CD4-positive, alpha-beta T cell treated with Interferon alpha-2 for 1 hour (primary cell): ENCODE results near the gene CSPG4.
"Not testable (repeated sequence)": the region's sequence is repeated elsewhere in the genome, so short reads cannot be mapped to it uniquely, and the experiment has no call there.

ENCODE experiments used
- DNase-seq, 2 donors: peaks; one replicate each; pipeline ENCODE4 v3.0.0-alpha.2; 2020 to 2022

Gene CSPG4

DNA sequence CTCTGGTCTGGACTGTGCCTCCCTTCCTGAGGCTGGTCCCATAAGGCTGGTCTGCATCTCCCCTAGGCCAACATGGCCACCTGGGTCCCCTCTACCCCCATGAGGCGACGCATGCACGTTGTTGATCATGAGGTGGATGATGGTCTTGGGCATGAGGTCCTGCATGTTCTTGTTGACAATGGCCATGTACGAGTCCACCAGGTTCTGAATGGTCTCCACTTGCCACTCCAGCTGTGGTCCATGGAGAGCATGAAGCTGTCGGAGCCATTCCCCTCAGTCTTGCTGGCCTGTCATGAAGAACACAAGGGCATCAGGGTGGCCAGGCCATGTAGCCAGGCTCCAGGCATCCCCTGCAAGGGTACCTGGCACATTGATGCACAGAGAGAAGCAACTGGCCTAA, 27.1 kb upstream of the CSPG4 start:
- DNase-seq: no peak

DNA sequence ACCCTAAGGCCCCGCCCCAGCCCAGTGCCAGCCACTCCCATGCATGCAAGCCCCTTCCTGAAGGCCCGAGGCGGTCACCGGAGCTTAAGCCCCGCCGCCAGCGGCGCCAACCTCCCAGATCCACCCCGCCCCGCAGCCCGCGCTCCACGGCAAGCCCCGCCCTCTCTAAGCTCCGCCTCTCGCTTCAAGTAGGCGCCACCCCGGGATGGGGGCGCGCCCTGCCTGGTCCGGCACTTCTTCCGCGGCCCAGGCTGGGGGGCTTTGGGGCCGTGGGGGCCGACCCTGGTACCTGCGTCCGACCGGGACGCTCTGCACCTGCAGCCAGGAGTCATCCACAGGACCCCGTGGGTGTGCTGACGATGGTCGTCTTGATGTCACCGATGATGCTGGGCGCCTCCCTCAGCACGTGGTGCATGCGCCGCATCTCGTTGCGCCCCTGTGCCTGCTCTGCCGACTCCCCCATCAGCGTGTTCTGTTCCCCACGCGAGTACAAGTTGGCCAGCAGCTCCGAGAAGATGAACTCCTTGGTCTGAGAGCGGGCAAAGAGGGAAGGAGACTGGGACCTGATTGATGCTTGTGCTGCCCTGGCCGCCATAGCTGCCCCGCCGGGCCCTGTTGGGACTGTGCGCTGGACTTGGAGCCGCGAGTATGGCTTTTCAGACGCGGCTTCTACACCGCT, 26.1 kb upstream of the CSPG4 start:
- peak; percentile 92 to 93 for DNase-seq

DNA sequence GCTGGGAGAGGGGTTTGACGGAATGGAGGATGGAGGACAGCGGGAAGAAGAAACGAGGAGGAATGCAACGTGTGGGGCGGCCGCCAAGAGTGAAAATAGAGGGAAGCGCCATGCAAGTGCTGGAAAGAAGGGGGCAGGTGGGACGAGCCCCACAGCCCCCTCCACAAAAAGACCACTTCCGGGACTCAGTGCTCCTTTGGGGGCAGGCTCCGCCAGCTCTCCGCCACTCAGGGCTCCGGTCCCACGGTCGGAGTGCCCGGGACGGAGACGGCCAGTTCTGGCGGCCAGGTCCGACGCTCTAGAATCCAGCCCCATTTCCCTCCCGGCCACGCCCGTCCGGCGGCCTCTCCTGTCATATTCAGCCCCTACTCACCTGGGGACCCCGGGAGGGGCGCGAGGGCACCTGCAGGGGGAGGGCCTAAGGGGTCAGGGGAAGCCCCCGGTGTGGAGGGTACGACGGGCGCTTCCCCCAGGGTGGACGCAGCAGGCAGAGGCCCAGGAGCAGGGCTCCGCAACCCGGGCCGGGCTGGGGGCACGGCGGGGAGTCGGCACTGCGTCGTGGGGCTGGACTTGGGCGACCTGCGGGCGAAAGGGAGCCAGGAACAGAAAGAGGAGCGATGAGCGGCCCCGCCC, 25.5 kb upstream of the CSPG4 start:
- DNase-seq: no peak

DNA sequence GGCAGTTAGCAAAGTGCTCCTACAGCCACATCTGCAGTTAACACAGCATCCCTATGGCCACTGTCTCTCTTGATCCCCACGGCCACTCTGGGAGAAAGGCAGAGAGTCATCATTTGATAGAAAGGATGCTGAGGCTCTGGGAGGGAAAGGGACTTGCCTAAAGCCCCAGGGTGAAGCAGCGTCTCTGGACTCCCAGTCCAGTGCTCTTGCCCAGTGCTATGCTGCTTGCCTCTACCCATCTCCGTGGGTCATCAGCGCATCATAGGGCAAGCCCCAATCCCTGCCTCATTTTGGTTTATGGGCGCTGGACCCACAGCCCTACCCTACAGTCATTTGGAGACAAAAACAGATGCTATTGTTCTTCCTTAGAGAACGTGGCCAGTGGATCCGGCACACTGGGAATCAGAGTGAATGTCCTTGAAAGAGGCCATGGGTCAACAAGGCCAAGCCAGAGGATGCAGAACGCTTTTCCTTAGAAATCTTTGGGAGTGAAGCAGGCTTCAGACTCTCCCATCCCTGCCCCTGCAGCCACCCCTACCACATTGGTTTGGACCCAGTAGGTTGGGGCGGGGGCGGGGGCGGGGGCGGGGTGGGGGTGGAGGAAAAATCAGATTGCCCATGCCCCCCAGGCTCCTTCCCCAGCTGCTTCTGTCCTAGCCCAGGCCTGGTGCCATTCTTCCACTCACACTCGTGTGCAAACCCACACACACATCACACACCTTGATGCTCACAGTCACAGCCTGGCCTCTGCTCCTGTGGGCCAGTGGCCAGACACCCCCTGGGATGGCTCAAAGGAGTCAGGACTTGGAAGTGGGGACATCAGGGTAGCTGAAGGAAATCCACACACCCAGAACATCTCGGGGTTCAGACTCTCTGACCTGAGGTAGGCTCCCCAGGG, 24.7 kb upstream of the CSPG4 start:
- not testable (repeated sequence) for DNase-seq

DNA sequence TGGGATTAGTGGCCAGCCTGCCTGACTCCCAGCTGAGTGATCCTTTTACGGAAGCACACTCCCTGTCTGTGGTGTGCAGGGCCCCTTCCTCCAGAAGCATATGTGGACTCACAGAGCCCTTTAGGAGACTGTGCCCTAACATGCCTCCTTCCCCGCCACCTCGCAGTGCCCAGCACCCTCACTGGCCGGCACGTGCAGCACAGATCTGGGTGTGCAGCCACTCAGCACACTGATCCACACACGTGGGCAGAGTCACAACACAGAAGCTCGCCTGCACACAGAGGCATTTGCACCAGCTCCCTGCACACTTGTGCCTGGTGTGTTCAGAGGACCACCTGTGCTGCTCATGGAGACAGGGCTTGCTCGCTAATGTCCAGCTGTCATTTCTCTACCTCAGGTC, 23.6 kb upstream of the CSPG4 start:
- DNase-seq: no peak

DNA sequence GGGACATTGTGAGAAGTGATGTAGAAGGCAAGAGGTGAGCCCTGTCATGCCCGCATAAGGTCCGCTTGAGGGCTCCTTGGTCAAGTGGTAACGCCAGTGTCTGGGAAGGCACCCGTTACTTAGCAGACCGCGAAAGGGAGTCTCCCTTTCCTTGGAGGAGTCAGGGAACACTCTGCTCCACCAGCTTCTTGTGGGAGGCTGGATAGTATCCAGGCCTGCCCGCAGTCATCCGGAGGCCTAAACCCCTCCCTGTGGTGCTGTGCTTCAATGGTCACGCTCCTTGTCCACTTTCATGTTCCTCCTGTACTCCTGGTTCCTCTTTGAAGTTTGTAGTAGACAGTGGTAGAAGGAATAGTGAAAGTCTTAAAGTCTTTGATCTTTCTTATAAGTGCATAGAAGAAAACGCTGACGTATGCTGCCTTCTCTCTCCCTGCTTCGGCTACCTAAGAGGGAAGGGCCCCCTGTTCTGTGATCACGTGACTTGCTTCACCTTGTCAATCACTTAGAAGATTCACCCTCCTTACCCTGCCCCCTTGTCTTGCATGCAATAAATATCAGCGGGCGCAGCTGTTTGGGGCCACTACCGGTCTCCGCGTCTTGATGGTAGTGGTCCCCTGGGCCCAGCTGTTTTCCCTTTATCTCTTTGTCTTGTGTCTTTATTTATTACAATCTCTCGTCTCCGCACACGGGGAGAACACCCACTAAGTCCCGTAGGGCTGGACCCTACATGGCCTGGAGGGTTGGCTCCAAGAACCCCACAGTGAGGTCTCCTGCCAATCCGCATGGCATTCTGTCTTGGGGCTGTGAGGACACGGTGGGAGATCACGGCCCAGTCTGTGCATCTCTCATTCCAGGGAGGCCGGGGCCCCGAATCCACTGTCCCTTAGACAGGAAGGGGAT, 22.5 kb upstream of the CSPG4 start:
- DNase-seq: not testable (repeated sequence)

DNA sequence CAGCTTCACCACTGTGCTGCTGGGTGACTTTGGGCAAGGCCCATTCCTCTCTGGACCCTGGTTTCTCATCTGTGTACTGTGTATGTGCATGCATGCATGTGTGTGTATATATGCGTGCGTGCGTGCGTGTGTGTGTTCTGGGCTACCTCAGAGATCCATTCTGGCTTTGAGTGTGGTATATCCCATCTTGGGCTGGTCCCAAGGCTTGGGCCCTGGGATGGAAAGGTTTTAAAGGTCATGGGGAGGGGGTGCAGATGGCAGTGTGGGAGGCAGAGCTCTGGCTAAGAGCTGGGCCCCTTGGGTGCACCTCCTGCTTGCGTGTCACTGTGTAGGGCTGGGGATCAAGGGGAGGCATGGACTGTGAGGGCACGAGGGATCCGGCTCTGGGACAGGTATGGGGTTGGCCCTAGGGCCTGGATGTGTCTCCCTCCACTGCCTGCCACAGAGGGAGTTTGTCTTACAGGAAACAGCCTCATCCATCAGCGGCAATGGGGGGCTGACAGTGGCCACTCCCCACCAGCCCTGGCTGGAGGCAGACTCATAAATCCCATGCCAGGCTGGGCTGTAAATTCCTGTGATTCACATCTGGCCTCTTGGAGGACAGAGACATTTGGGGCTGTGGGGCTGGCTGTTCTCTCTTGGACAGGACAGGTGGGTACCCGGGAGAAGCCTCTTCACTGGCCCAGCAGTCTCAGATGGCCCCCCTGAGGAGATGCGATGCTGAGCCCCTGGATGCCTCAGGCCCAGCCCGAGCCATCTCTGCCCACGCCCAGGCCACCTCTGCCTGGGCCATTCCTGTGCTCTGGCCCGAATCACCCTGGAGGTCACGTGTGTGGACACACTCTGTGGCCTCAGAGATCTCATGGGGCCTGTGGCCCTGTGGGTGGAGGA, 21.4 kb upstream of the CSPG4 start:
- no peak for DNase-seq

DNA sequence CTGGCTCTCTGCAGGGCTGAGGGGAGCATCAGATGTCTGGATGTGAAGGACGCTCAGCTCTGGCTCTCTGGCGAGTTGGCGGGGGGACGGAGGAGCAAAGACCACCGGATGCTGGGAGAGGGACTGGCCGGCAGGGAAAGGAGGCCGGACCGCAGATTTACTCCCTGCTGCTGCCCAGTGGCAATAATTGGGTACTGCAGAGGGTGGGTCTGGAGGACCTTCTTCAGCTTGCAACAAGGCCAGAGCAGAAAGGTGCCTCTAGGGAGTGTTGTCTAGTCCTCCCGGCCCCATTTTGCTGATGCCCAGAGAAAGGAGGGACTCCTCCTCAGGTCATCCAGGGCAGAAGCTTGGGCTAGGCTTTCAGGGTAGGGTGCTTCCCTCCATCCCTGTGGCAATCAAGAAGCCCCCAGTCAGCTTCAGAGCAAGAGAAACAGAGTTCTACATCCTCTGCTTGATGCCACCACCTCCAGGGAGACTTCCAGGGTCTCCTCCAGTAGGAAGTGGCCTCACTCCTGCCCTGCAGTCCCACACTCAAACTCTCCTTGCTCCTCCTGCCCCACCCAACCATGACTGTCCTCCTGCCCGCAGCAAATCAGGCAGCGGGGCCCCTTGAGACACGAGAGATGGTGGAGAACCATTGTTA, 20.3 kb upstream of the CSPG4 start:
- DNase-seq: peak; percentile 42 to 47

DNA sequence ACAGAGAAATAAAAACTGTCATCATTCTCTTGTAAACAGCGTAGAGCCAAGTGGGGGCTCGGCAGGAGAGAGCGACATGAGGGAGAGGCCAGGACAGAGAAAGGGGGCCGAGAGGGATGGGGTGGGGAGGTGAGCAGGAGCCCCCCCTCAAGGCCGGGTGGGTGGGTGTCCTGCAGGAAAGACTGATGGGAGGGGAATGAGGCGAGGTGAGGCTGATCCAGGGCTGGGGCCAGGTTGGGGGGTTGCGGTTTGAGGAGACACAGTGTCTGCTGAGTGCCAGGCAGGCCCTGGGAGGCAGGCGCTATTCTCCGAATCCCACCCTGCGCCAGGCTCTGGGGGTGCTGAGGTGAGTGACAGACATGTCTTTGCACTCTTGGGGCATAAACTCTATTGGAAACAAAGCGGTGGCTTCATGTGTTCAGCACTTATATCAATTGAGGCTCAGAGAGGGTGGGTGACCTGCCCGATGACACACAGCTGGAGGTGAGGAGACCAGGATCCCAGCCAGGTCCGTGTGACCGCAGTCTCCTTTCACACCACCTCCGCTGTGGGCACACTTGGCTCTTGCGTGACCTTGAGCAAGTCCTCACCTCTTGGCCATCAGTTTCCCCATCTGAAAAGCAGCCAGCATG, 19.6 kb upstream of the CSPG4 start:
- DNase-seq: no peak

DNA sequence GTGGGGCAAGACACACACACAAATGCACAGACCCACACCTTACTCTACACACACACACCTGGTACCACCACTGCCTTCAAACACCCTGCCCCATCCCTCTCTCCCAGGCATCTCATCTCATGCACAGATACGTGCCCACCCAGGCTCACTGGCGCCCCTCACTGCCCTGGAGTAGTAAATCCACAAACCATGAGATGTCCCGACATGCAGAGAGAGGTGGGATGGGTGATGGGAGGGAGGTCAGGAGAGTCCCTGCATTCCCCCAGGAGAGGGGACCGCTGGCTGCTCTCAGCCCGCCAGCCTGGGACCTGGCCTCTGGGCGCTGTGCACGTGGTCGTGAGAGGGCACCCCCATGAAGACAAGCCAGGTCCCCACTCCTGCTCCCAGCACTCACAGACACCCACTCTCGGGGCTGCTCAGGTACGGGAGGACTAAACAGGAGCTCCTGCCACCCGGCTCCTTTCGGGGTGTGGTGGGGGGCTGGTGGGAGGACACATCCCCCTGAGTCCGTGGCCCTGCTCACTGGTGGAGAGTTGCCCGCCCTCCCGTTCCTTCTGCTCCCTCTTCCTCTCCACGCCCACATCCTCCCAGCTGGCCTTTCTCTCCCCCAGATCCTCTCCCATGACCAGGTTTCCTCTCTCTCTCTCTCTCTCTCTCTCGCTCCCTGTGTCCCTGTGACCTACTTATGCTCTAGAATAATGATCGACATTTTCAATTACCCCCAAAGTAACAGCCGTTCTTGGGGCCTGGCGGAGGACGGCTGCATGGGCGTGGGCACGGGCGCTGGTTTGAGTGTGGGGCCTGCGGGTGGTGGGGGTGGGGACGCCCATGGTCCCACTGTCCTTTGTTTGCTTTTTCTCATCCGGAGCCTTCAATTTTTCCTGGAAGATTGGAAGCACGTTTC, 18.9 kb upstream of the CSPG4 start:
- DNase-seq: no peak

DNA sequence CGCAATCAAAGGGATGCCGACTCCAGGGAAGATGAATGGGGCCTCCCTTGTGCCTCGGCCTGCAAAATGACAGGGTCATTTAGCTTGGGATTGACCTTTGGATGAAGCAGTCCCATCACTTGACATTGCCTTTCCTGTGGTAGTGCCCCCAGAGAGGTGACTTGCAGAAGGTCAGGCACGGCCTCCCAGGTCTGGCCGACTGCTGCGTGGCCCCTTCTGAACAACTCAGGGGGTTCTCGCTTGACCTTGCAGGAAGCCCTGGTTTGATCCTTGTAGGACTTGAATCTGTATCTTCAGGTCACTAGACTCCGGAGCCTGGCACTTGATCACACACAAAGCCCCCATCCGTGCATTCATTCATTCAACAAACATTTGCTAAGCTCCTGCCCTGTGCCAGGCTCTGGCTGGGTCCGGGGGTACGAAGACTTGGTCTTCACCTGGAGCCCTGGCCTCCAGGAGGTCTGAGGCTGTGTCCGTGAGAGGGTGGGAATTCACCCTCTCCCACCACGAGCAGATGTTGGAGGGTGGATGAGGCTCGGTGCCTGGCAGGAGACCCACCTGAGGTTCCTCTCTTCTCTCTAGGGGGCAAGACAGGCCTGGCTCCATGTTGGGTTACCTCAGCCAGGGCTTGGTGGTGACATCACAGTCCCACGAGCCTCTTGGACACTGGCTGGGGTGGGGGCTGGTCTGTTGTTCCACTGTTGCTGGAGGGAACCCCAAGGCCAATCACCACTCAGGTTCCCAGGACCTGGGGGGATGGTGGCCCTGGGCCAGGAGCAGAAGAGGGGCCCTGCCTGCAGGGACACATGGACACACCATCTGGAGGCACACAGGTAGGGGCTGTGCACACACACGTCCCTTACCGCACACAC, 18.0 kb upstream of the CSPG4 start:
- DNase-seq: not testable (repeated sequence)

DNA sequence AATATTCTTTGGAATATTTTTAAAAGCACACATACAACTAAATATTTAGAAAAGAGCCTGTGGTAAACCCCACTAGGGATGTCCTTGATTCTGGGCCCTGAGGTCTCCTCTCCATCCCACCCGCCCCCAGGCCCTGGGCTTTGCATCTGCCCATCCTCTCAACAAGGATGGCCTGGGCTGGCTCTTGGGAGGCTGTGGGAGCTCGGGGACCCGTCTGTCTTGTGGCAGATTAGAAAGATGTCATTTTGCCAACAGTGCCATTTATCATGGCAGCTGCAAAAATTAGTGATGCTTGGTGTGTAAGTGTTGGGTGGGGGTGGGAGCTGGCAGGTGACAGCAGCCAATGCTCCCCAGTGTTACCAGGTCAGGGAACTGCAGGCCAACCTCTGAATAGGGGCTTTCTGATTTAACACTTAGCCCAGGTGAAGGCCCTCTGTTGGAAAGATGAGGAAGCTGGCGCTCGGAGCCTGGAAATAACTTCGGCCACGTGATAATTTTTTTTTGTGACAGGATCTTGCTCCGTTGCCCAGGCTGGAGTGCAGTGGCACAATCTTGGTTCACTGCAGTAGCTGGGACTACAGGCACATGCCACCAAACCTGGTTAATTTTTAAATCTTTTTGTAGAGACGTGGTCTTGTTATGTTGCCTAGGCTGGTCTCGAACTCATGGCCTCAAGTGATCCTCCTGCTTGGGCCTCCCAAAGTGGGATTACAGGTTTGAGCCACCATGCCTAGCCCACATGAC, 16.9 kb upstream of the CSPG4 start:
- DNase-seq: no peak

DNA sequence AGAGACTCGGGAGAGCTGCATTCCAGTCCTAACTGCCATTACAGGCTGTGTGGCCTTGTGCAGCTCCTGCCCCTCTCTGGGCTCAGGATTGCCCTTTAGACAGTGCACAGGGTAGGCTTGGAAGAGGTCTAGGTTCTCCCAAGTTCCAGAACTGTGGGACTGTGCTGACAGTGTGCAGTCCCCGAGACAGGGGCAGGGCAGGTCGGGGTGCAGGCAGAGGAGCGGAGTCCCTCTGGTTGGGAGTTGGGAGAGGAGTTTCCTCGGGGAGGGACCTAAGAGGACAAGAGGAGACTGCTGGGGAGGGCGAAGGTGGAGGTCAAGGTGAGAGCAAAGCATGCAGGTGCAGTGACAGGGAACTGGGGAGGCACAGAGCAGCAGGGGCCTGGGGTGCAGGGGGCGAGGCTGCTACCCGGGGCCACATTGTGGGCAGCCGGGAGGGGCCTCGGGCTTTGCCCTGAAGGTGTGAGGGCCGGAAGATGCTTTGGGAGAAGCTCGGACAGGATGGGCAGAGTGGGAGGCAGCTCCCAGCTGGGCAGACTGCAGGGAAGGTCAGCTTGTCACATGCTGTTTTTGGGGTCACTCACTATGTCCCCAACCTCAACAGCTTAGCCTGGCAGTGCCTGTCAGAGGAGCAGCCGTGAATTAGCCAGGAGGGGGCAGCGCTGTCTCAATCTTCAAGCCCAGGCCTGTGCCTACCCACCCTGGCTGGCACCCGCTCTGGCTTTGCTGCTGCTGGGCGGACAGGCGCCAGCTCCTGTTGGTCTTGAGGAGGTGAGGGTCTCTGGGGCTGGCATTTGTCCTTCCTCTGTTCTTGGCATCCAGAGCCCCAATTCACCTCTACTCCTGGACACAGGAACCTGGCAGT, 15.4 kb upstream of the CSPG4 start:
- peak; percentile 70 to 78 for DNase-seq

DNA sequence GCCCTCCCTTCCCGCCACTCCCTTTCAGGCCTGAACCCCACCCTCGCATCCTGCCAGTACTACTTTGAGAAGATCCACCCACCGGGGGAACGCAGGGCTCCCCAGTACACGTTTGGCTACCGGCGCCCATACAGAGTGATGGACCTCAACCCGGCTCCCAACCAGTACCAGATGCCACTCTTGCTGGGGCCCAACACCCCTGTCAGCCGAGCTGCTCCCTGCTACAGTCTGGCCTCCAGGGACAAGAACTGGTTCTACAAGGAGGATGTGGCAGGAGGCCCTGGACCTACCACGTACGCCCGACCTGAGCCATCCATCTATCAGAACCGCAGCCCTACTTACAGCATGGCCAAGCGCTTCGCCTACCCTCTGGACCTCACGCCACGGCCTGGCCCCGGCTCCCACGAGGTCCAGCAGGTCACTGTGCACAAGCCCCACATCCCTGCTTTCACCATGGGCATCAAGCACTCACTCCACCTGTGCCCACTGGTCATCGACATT, 14.4 kb upstream of the CSPG4 start:
- no peak for DNase-seq

DNA sequence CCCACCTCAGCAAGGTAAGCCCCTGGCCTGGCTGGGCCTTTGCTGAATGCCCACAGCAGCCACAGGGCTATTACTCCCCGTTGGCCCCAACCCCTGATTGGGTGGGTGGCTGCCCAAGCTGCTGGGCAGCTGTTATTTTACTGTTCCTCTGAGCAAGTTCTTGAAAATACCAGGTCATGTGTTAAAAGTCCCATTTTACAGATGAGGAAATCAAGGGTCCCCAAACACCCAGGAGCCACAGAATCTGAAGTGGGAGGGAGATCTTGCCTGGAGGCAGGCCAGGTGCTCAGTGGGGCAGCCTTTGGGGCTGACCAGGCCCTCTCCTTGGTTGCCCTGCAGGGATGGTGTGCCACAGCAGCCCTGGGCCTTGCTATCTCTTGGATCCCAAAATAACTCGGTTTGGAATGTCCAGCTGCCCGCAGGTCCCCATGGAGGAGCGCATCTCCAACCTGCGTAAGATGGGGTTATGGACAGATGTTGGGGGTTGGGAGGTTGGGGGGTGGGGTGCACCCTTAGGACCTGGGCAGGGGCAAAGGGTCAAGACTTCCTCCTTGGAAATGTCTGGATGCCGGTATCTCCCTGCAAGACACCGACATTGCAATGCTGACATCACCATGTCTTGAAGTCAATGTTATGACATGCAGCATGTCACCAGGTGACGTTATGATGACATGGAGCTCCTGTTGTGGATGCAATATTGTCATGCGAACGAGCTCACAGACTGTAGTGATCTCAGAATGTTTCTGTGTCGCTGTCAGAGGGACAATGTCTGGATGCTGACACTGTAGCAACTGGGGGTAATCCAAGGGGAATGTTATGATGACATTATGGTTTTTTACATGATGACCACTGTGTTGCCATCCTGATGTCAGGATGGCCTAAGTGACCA, 13.3 kb upstream of the CSPG4 start:
- no peak for DNase-seq
